ENCODE data around the gene CNBD2.
A peak's percentile ranks its signal among the peaks of the same experiment; 100 is the strongest.
"Not testable (repeated sequence)": the region's sequence is repeated elsewhere in the genome, so short reads cannot be mapped to it uniquely, and the experiment has no call there.

The CNBD2 gene

DNA sequence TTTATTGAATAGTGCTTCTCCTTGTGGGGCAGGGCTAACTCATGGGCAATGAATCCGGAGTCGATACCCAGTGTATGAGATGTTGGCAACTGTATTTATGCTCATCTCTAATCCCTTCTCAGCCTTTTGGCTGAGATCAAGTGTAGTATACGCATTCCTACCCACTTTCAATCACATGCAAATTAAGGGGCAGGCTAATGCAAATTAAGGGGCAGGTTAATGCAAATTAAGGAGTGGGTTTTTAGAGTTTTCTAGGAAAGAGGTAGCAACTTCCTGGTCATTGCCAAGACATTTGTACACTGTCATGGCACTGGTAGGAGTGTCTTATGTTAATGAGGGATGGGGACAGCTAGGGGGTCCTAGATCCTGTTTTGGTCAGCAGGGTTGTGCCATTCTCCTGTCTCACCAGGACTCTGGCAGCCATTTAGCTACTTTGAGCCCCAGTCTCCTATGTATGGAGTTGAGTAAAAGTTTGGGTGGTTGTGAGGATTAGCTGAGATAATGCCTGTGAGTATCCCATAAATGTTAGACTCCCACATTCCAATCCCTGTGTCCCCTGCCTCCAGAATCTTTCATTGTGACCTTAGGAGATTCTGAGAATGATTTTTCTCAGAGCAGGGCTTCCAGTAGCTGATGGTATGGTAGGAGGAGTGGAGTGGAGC lies at the start of gene CNBD2:
Gene CNBD2 (plus strand): TSS at position 612 of the 662 bp plus-strand sequence. CDS start 173 bp downstream, outside the sequence.
- DNase-seq: no peak

GRCh38 chr20:35920523-35920922 lies 47.9 kb upstream of the CNBD2 start:
- no peak for DNase-seq

DNA sequence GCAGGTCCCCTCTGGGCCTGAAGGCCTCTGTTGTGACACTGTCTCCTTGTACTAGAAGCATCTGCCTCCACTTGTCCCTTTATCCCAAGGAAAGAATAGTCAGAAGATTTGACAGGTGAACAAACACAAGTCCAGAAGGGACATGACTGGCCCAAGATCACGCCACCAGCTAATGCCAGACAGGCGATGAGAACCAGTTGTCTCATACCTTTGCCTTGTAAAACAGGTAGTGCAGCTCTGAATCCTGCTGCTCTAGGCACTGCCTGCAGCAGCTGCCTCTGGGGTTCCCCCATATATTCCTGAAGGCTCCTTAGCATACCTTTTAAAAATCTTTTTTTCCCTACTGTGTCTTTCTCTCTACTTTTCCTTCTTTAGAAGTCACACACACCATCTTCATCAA lies 39.1 kb upstream of the CNBD2 start:
- DNase-seq: no peak

GRCh38 chr20:35934050-35934449 lies 34.3 kb upstream of the CNBD2 start:
- no peak for DNase-seq

DNA sequence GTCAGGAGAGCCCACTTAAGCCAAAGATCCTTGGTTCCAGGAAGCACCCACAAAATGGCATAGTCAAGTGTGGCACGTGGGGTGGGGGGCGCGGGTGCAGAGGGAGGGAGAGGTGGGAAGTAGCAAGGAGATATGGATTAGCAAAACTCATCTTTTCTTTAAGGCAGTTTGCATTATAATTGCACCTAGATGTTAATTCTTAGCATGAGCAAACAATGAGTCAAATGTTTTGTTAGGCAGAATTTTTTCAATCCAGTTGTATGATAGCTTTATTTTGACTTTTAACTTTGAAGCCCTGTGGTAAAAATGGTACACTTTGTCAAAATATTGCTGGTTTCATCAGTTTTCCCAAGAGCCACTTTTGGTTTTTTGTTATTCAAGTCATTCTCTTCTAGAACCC lies 29.1 kb upstream of the CNBD2 start:
- DNase-seq: no peak

DNA sequence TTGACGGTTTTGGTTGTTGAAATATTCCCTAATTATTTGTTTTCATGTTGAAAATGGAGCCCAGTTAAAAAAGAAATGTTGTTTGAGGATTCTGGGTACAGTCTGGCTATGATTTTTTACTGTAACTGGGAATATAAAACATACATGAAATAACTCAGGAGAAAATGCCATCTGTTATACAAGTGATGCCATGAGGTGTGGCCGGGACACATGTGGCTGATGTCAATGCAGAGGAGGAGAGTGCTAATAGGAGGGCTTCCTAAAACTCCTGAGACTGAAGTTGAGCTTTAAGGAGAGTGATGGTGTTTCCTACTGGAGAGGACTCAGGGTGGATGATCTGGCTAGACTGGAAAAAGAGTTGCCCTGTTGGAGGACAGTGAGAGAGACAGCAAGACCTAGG lies 26.8 kb upstream of the CNBD2 start:
- DNase-seq: no peak

GRCh38 chr20:35942243-35942642 lies 26.1 kb upstream of the CNBD2 start:
- DNase-seq: no peak

DNA sequence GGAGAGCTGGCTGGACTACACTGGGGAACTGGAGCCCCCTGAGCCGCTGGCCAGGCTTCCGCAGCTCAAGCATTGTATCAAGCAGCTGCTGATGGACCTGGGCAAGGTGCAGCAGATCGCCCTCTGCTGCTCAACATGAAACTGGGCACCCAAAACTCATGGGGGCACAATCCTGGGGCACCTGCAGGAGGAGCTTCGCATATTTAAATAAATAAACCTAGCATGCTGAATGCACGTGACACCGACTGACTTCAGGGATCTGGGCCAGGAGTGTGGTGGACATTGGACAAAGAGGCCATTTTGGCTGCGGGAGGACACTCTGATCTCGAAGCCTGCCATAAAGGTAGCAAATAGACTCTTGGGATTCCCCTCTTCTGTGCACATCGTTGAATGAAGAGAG lies 20.9 kb upstream of the CNBD2 start:
- peak in 1 of 2 donors; percentile 4 for DNase-seq

DNA sequence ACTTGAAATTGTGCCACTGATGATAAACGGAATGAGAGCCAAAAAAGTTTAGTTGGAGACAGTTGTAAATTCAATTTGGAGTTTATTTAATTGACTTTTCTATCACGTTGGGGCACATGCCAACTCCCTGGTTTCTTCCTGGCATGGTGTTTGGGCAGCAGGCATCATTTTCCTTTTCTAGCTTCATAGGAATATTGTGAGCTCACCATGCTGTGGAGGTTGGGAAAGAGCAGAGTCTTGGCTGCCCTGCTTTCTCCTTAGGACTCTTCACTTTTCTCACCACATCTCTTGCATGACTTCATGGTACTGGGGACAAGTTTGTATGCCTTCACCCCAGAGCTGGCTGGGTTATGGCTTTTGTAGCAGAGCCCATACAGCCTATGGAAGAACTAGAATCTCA lies 20.5 kb upstream of the CNBD2 start:
- DNase-seq: no peak

DNA sequence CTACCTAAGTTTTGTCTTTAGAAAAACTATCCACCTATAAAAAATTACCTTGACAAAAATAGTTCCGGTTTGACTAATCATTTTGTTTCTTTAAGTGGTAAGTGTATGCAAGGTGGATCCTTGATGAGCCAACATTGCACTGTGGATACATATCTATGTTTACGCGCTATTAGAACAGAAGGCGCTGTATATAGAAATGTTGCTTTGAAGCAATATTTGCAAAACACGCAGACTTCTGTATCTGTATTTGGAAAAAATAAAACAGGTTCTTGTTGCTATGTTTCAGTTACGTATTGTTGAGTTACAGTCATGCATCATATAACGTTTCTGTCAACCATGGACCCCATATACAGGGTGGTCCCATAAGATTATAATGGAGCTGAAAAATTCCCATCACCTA lies 18.3 kb upstream of the CNBD2 start:
- DNase-seq: no peak

- DNase-seq: not testable (repeated sequence)
Observed at GRCh38 chr20:35952080-35952479, 16.3 kb upstream of the CNBD2 start.

DNA sequence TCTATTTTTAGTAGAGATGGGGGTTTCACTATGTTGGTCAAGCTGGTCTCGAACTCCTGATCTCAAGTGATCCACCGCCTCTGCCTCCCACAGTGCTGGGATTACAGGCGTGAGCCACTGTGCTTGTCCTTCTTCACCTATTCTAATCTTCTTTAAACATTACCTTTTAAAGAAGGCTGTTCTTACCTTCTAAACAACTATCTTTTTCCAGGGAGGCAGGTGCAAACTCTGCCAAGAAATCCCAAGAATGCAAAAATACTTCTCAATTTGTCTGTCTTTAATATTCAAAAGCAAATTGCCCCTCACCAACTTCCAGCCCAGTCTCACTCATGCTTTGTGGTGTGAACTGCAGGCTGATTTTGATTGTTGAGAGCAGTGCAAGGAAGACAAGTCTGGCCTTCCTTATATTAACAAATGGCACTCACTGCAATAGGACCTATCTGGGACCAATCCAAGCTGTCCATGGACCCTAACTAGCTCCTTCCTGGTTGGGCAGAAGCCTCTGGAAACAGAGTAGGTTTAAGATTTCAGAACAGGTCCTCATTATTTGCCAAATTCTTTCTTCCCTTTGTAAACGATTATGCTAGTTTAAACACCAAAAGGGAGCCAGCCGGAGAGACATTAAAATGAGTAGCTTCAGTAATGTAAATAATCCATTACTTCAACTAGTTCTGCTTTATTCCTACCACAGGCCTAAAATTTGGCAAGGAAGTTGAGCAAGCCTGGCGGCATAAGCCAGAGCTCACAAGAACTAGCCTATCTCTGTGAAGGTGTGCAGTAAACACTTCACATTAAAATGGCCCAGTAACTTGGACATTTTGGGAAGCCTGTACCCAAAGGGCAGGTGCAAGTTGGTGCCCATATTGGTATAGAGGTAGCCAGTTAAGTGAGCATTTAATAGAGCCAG lies 15.7 kb upstream of the CNBD2 start:
- DNase-seq: no peak

GRCh38 chr20:35953387-35954199 lies 14.8 kb upstream of the CNBD2 start:
- DNase-seq: peak; percentile 46 to 62

- DNase-seq: peak; percentile 92 to 97
Observed at GRCh38 chr20:35954200-35954906, 14.0 kb upstream of the CNBD2 start, which contains the start of gene SCAND1. Gene SCAND1, minus strand, starts transcription at chr20:35954502. Its CDS starts 218 bp downstream, at chr20:35954284.

DNA sequence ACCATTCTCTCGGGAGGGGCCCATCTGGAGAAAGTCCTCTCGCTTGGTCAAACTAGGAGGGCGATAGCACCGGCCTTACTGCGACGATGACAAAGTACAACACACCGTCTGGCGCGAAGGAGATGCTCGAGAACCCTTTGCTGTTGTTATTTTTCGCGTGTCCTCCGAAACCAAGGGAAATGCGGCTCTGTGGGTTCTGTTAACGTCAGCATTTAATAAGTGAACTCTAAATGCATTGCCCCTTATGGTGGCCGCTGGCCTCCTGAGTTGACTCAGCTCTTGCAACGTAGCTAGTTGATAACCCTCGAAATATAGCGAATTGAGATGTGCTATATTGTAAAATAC lies 13.5 kb upstream of the CNBD2 start:
- no peak for DNase-seq

DNA sequence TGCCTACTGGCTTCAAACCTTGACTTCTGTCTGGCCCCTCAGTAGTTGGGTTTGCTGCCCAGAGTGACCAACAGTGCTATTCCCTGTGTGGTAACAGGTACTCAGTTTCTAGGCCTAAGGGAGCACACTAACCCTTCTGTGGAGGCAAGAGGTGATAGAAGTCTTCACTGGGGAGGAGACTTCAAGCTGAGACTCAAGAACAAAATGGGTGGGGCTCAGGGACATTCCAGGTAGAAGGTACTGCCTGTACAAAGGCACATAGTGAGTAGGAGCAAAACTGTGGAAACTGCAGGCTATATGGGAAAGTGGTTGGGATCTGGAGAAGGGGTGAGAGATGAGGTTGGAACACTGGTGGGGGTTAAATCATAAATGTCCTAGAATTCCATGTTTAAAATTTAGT lies 11.8 kb upstream of the CNBD2 start:
- no peak for DNase-seq

DNA sequence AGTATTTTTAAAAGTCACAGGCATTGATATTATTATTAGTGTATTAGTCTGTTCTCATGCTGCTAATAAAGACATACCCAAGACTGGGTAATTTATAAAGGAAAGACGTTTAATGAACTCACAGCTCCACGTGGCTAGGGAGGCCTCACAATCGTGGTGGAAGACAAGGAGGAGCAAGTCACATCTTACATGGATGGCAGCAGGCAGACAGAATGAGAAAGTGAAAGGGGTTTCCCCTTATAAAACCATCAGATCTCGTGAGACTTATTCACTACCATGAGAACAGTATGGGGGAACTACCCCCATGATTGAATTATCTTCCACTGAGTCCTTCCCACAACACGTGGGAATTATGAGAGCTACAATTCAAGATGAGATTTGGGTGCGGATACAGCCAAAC lies 9.1 kb upstream of the CNBD2 start:
- not testable (repeated sequence) for DNase-seq

DNA sequence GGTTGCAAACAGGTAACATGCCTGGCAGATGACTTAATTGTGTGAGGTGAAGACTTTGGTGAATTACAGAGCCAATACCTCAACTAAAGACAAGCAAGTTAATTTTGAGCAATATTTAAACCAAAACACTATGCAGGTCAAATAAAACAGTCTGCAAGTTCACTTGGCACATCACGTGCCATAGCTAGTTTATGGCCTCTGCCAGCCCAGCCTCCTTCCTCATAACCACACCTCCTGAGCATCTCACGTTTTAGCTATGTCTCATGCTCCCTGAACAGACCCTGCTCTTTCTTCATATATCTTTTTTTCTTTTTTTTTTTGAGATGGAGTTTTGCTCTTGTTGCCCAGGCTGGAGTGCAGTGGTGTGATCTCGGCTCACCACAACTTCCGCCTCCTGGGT lies 4.5 kb upstream of the CNBD2 start:
- no peak for DNase-seq

GRCh38 chr20:35968930-35969329 lies 540 bp downstream of the CNBD2 start:
- DNase-seq: no peak

GRCh38 chr20:35971981-35972380 lies 3.6 kb downstream of the CNBD2 start:
- no peak for DNase-seq

DNA sequence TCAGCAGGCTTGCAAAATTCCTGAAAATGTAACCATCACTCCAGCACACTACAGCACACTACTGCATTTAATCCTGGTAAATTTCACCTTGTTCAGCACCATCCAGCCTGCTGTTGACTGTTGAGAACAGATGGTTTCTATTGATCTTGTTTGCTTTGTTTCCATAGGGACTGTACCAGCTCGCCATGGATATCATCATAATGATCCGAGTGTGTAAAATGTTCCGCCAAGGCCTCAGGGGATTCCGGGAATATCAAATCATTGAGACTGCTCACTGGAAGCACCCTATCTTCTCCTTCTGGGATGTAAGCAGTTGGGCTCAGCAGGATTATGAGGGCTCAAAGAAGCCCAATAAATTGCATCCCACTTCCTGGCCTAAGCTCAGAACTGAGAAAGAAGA lies 4.1 kb downstream of the CNBD2 start:
- DNase-seq: no peak

DNA sequence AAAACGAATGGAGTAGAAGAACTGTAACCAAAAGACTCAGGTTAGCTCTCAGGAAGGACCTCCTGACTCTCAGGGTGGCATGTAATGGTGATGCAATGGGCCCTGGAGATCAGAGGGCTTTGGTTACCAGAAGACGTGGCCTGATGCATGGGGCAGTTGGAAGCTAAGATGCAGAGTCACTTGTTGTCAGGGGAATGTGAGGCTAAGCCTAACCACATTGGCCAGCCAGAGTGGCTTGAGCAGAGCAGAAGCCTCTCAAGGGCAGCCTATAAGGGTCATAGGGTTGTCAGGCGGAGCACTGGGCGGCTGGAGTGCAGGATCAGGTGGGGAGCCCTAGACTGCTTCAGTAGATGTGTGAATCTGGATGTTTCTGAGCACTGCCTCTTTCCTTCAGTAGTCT lies 5.9 kb downstream of the CNBD2 start:
- no peak for DNase-seq

Data from activated CD4-positive, alpha-beta T cell treated with anti-CD3 and anti-CD28 coated beads for 4 hours (primary cell).